Activated T-helper 17 cell treated with anti-CD3 and anti-CD28 coated beads, Interleukin-2, amount 50 U/mL, for 72 hours (primary cell): ENCODE data around the gene CADPS2. TPM values are rescaled to one million over a fixed set of nuclear protein-coding genes. Genes with fewer than 3 reads are reported as not detected.

Source experiments
- ATAC-seq: fragments of 150-1000 bp; cut with Tn5 transposase; replicated peaks from 2 replicates; pipeline ENCODE4 v1.10.0; 2021; ENCODE audit warnings: mild to moderate bottlenecking, moderate library complexity
- H3K27ac Mint-ChIP-seq: one replicate; pipeline ENCODE4 v1.8.0; 2022; ENCODE audit warnings: mixed read lengths
- H3K27me3 Mint-ChIP-seq: one replicate; pipeline ENCODE4 v1.8.0; 2022; ENCODE audit warnings: mixed read lengths
- H3K36me3 Mint-ChIP-seq: one replicate; pipeline ENCODE4 v1.8.0; 2022; ENCODE audit warnings: low read depth, mild to moderate bottlenecking, mixed read lengths
- H3K4me1 Mint-ChIP-seq: one replicate; pipeline ENCODE4 v1.8.0; 2022; ENCODE audit warnings: mixed read lengths
- H3K4me3 Mint-ChIP-seq: one replicate; pipeline ENCODE4 v1.8.0; 2022; ENCODE audit warnings: mild to moderate bottlenecking, mixed read lengths
- H3K9me3 Mint-ChIP-seq: one replicate; pipeline ENCODE4 v1.8.0; 2022; ENCODE audit warnings: mixed read lengths
- total RNA-seq, 2 donors: library from RNA; stranded (reverse); gene quantifications; one replicate each; pipeline ENCODE4 v1.2.3, GENCODE V29; 2022

CADPS2 gene
- total RNA-seq, 2 donors from 2014 or later = not detected

DNA sequence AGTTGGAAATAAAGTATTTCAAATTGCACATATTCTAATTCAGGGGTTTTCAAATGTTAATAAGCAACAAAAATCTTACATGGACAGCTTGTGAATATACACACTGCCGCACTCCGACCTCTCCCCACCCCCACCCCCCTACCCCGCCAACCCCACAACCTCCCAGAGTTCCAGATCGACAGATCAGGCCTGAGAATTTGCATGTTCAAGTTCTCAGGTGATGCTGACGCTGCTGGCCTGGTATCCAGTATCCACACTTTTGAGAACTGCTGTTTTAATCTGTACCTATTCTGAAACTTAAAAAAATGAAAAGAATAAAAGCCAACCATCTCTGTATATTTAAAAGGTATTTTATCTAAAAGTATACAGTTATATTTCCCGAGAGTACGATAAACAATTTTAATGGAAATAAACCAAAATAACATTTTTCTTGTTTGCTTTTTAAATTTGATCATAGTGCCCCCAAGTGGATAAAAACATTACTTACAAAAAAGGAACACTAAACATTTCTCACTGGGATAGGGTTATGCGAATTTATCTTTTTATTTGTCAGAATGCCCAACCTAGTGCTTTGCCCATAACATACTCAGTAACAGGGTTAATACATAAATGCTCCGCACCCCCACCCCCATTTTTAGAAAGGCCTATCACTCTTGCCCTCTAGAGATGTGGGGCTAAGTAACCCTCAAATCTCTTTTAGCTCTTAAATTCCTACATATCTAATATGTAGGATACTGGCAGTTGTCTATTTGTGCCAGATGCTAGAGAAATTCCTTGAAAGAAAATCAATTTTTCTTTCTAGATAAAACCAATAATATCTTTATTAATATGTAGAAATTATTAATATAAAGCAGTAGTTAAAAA, 353.6 kb downstream of the CADPS2 start:
- H3K36me3 Mint-ChIP-seq = no peaks in the 10 kb centered on the region
- no peak for ATAC-seq
- no peaks in the 10 kb centered on the region for H3K27me3 Mint-ChIP-seq
- H3K4me1 Mint-ChIP-seq = no peaks in the 10 kb centered on the region
- H3K9me3 Mint-ChIP-seq = no peaks in the 10 kb centered on the region
- H3K4me3 Mint-ChIP-seq = no peak overlapping the region
- H3K27ac Mint-ChIP-seq = no peak overlapping the region

DNA sequence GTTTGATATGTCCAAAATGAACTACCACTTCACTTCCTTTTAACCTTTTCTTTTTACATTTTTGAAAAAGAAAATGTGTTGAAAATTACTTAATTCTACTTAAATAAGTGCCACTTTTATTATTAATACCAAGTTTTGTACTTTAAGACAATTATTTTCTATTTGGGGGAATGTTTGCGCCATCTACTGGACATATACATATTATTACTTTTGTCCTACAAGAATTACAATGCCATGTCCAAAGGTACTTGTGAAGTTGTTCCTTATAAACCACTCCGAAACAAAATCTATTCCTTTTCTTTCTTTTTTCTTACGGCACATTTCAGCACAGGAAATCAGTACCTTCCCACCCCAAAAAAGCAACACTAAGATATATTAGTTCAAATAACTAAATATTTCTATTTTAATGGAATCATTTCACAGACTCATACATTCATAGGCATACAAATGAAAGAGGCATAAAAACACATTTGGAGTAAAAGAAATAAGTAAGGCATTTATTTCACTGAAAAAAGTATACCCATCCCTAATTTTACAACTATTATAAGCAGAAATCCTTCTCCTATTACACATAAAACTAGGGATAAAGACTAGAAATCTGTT, 357.3 kb downstream of the CADPS2 start:
- Mint-ChIP-seq H3K36me3 (no peaks in the 10 kb centered on the region), H3K9me3 (no peaks in the 10 kb centered on the region), H3K27me3 (peaks cover 4% of the 10 kb centered on the region), H3K27ac (no peak overlapping the region), H3K4me3 (no peak overlapping the region), H3K4me1 (no peaks in the 10 kb centered on the region)
- ATAC-seq = no peak

DNA sequence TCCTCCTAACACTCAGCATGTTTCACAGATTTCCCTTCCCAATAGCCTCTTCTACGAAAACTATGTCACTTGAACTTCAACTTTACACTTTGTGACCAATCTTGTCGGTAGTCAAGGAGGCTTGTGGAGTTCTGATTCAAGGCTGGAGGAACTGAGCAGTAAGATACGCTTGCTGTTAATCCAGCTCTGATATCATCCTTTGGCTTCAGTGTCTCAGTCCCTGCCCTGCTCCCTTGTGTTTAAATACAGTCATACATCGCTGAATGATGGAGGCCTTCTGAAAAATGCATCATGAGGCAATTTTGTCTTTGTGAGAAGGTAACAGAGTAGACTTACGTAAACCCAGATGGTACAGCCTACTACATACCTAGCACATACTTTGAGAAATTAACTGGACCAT, 360.9 kb downstream of the CADPS2 start:
- no peak overlapping the region for H3K27ac Mint-ChIP-seq
- H3K27me3 Mint-ChIP-seq = peaks cover 4% of the 10 kb centered on the region
- no peaks in the 10 kb centered on the region for H3K36me3 Mint-ChIP-seq
- ATAC-seq = no peak
- no peak overlapping the region for H3K4me3 Mint-ChIP-seq
- H3K4me1 Mint-ChIP-seq = no peaks in the 10 kb centered on the region
- H3K9me3 Mint-ChIP-seq = no peaks in the 10 kb centered on the region

DNA sequence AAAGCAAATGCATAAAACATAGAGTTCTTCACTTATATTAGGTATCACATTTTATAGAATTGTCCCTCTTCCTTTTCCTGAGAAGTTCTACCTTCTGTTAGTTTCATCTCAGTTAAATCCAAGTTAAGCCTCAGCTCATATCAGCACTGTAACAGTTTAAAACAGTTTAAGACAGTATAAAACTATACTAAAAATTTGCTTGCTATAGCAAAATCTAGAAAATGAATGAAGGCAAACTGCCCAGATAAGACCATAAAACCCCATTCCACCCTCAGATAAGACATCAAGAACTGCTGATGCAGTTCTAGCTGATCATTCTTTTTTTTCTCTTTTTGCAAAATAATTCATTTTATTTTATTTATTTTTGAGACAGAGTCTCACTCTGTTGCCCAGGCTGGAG, 364.5 kb downstream of the CADPS2 start:
- no peak overlapping the region for H3K27ac Mint-ChIP-seq
- H3K36me3 Mint-ChIP-seq = no peaks in the 10 kb centered on the region

DNA sequence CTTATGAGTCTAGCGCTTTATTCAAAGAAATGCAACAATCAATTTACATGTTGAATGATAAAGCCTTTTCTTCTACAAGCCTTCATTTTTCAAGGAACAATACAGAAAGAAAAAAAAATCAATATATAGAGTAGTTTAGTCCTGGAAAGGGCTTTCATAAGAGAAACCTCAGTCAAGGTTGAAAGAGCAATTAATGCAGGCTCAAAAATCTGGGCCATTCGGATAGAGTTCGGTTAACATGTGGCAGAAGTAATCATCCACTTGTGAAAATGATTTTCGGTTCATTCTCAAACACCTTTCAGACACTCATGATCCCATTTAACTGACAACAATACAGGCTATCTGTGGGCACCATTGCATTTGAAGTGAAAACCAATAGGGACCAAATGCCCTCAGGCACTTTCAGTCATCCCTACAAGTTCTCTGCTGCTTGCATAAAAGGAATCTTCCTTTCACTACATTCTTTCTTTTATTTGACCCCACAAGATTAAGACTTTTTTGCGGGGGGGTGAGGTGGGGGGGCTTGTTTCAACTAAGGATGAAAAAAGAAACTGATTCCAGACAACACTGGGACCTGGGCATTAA, 365.2 kb downstream of the CADPS2 start:
- Mint-ChIP-seq H3K4me3 (no peak overlapping the region), H3K27me3 (no peaks in the 10 kb centered on the region), H3K9me3 (no peaks in the 10 kb centered on the region), H3K36me3 (no peaks in the 10 kb centered on the region), H3K4me1 (no peaks in the 10 kb centered on the region), H3K27ac (no peak overlapping the region)
- no peak for ATAC-seq

More for the DNA sequence above, 364.5 kb downstream of the CADPS2 start:
- Mint-ChIP-seq H3K9me3 (no peaks in the 10 kb centered on the region), H3K27me3 (peaks cover 4% of the 10 kb centered on the region), H3K4me3 (no peak overlapping the region), H3K4me1 (no peaks in the 10 kb centered on the region)
- ATAC-seq = no peak

DNA sequence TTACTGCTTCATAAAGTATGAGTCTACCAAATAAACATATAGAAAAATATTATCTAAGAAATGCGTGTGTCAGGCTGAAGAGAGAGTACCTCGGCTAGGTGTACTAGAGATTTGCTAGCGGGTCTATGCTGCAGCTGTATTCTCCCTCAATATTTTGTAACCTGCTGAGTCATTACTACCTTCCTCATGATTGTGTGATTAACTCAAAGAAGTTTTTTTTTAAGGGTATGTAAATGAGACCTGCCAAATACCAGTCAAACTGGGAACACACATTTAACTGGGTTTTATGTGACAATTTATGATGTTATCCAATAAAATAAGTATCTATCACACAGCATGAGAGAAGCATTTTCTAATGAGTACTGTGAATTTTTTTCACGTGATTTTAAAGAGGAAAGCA, 367.8 kb downstream of the CADPS2 start:
- H3K27me3 Mint-ChIP-seq = no peaks in the 10 kb centered on the region
- H3K36me3 Mint-ChIP-seq = no peaks in the 10 kb centered on the region
- no peaks in the 10 kb centered on the region for H3K4me1 Mint-ChIP-seq
- no peak overlapping the region for H3K27ac Mint-ChIP-seq
- H3K4me3 Mint-ChIP-seq = no peak overlapping the region
- no peaks in the 10 kb centered on the region for H3K9me3 Mint-ChIP-seq
- ATAC-seq = no peak

DNA sequence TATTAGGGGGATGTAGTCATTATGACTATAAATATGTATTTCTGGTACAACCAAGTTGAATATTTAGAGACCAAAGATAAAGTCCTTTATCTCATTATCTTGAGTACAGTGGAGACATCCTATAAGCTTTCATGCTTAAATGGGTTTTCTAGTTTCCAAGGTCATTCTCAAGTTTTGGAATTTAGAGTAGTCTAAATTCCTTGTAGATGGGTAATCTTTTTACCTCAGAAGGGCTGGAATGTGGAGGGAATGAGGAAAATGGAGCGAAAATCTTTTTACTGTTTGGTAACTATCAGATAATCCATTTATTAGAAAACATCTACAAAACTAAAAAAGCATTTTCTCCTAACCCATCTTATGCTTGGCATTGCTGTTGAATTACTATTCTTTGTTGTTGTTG, 368.7 kb downstream of the CADPS2 start:
- H3K27ac Mint-ChIP-seq = no peak overlapping the region

DNA sequence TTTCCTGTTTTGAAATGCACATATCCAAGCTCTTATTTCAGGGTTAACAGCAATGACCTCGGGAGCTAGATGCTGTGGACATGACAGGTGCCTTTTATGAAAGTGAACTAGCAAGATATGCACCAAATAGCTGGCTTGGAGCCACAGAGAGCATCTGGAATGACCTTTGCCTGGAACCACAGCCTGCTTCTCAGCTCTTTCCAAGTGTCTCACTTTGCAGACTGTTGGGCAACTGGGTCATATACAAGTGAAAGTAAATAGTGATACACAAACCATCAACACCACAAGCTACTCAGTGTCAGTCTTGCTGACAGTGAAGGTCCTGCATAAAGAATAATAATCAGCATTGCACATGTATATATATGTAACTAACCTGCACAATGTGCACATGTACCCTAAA, 370.9 kb downstream of the CADPS2 start:
- Mint-ChIP-seq H3K4me3 (no peak overlapping the region), H3K4me1 (no peaks in the 10 kb centered on the region)

More for the DNA sequence above, 368.7 kb downstream of the CADPS2 start:
- Mint-ChIP-seq H3K9me3 (no peaks in the 10 kb centered on the region), H3K36me3 (no peaks in the 10 kb centered on the region), H3K4me3 (no peak overlapping the region), H3K27me3 (no peaks in the 10 kb centered on the region), H3K4me1 (no peaks in the 10 kb centered on the region)
- ATAC-seq = no peak

DNA sequence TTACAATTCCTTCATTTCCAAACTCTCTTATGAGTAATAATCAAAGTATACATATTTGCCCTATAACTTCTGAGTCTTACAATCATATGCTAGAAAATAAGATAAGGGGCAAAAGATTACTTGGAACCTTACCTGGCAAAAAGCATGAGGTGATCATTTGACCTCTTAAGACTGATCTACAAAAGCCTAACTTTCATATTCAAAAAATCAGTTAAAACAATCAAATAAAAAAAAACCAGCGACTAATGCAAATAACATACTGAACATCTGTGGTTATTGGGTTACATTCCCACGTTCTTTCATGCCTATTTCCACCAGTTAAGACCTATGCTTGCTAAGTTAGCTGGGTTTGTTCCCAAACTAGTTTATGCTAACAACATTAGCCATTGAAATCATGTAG, 375.0 kb downstream of the CADPS2 start:
- Mint-ChIP-seq H3K27me3 (no peaks in the 10 kb centered on the region), H3K9me3 (no peaks in the 10 kb centered on the region), H3K27ac (no peak overlapping the region), H3K4me3 (no peak overlapping the region), H3K36me3 (no peaks in the 10 kb centered on the region), H3K4me1 (no peaks in the 10 kb centered on the region)
- no peak for ATAC-seq

More for the DNA sequence above, 370.9 kb downstream of the CADPS2 start:
- no peaks in the 10 kb centered on the region for H3K36me3 Mint-ChIP-seq
- no peaks in the 10 kb centered on the region for H3K27me3 Mint-ChIP-seq
- H3K9me3 Mint-ChIP-seq = no peaks in the 10 kb centered on the region
- ATAC-seq = no peak
- no peak overlapping the region for H3K27ac Mint-ChIP-seq

DNA sequence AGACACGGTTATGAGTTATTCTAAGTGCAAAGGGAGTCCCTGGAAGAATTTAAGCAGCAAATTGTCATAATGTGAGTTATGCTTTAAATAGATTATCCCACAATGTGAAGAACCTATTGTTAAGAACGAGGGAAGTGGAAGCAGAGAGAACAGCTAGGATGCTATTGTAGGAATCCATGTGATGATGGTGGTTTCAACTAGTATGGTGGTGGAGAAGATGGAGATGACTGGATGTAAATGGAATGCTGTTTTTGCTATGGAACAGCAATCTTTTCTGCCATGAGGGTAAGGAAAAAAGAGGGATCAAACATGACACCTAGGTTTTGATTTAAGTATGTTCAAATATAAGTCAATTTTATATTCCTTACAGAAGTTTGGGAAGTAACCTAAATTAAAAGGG, 378.7 kb downstream of the CADPS2 start:
- Mint-ChIP-seq H3K27ac (no peak overlapping the region), H3K27me3 (no peaks in the 10 kb centered on the region), H3K4me3 (no peak overlapping the region), H3K4me1 (no peaks in the 10 kb centered on the region), H3K9me3 (no peaks in the 10 kb centered on the region), H3K36me3 (no peaks in the 10 kb centered on the region)
- ATAC-seq = no peak

DNA sequence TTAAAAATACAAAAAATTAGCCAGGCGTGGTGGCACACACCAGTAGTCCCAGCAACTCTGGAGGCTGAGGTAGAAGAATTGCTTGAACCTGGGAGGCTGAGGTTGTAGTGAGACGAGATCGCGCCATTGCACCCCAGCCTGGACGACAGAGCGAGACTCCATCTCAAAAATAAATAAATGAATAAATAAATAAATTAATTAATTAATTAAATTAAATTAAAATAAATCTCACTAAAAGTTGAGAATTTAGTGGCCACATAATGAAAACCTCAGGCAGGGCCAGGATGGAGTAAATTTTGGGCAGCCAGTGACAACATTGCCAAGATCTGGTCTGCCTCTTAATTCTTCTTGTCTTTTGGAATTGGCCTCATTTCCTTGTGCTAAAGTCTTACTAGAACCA, 394.3 kb downstream of the CADPS2 start:
- Mint-ChIP-seq H3K36me3 (no peaks in the 10 kb centered on the region), H3K9me3 (no peaks in the 10 kb centered on the region), H3K27me3 (no peaks in the 10 kb centered on the region), H3K4me3 (no peak overlapping the region), H3K27ac (no peak overlapping the region), H3K4me1 (no peaks in the 10 kb centered on the region)
- no peak for ATAC-seq

DNA sequence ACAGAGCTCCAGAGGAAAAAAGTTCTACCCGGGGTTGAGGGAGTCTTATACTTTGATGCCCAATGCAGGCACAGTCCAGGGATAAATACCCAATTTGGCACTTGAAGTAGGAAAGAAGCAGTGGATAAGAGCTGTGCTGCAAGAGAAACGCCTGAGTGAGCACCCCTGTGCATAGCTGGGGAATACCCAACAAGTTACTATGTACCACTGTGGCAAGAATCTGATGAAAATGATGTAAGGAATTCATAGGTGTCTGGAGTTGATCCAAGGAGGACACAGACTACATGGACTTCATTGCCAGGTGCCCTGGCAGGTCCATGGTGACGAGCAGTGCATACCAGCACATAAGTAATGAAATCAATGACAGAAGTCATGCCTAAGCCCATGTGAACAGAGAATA, 398.0 kb downstream of the CADPS2 start:
- ATAC-seq = no peak
- Mint-ChIP-seq H3K4me1 (no peaks in the 10 kb centered on the region), H3K36me3 (no peaks in the 10 kb centered on the region), H3K27me3 (no peaks in the 10 kb centered on the region), H3K9me3 (no peaks in the 10 kb centered on the region), H3K4me3 (no peak overlapping the region), H3K27ac (no peak overlapping the region)

DNA sequence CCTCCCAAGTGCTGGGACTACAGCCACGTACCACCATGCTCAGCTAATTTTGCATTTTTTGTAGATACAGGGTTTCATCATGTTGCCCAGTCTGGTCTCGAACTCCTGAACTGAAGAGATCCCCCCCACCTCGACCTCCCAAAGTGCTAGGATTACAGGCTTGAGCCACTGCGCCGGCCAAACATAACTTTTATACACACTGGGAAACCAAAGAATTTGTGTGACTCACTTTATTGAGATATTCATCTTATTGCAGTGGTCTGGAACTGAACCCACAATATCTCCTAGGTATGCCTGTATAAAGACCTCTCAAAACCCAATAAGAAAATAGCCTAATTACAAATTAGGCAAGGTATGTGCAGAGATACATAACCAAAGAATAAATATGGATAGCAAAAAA, 399.1 kb downstream of the CADPS2 start:
- H3K4me3 Mint-ChIP-seq = no peak overlapping the region

DNA sequence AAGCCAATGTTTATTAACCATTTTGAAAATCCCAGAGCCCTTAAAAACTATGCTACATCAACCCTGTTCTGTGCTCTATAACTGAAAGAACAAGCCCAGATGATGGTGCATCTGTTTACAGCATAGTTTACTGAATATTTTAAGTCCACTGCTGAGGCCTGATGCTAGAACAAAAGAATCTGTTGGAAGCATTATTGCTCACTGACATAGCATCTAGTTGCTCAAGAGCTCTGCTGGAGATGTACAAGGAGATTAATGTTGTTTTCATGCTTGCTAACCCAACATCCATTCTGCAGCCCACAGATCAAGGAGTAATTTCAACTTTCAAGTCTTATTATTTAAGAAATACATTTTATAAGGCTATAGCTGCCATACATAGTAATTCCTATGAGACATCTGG, 400.4 kb downstream of the CADPS2 start:
- Mint-ChIP-seq H3K4me3 (no peak overlapping the region), H3K36me3 (no peaks in the 10 kb centered on the region), H3K9me3 (no peaks in the 10 kb centered on the region), H3K27ac (no peak overlapping the region), H3K4me1 (no peaks in the 10 kb centered on the region), H3K27me3 (no peaks in the 10 kb centered on the region)
- no peak for ATAC-seq

More for the DNA sequence above, 399.1 kb downstream of the CADPS2 start:
- H3K9me3 Mint-ChIP-seq = no peaks in the 10 kb centered on the region
- H3K36me3 Mint-ChIP-seq = no peaks in the 10 kb centered on the region
- H3K27me3 Mint-ChIP-seq = no peaks in the 10 kb centered on the region
- no peak overlapping the region for H3K27ac Mint-ChIP-seq
- no peak for ATAC-seq
- H3K4me1 Mint-ChIP-seq = no peaks in the 10 kb centered on the region

DNA sequence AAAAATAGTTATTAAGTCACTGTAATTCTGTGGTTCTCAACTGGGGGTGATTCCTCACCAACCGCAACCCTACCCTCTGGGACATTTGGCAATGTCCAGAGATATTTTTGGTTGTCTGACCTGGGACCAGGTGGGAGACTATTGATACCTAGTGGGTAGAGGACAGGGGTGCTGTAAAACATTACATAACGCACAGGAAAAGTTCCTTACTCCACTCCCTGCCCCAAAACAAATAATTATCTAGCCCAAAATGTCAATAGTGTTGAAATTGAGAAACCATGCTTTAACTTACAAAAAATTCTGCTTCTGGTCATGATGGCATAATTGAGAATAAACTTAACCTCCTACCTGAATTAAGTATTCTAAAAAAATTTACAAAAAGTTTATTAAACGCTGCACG, 404.0 kb downstream of the CADPS2 start:
- no peak overlapping the region for H3K4me3 Mint-ChIP-seq
- H3K27me3 Mint-ChIP-seq = no peaks in the 10 kb centered on the region
- no peak for ATAC-seq
- H3K4me1 Mint-ChIP-seq = no peaks in the 10 kb centered on the region
- H3K27ac Mint-ChIP-seq = no peak overlapping the region
- H3K36me3 Mint-ChIP-seq = no peaks in the 10 kb centered on the region
- H3K9me3 Mint-ChIP-seq = peaks cover 5% of the 10 kb centered on the region
